Endothelial cell of umbilical vein (primary cell): ENCODE measurements around the gene DMRT1. TPM values are rescaled to one million over a fixed set of nuclear protein-coding genes. Genes with fewer than 3 reads are reported as not detected.

Experiments used
- BruUV-seq: library from RNA; stranded (reverse); fragments of 400-500 nt; replicated peaks from 2 replicates; lab custom pipeline; 2021; lab: Mats Ljungman, UMichigan
- CTCF ChIA-PET: fragments of 300-600, 350-600 bp; sonication (Branson Sonifier 250); formaldehyde crosslinking; loops from one replicate; lab custom pipeline; 2021; ENCODE audit warnings: antibody characterized with exemption, inconsistent platforms; lab: Charles Lee
- POLR2A ChIA-PET: fragments of 300-600, 350-600 bp; sonication (Branson Sonifier 250); formaldehyde crosslinking; loops from one replicate; lab custom pipeline; 2021; ENCODE audit warnings: antibody characterized with exemption, inconsistent platforms; lab: Charles Lee
- DNase-seq: peaks from one replicate; pipeline ENCODE4 v3.0.0-alpha.2; 2011; ENCODE audit warnings: low read depth, low spot score
- FAIRE-seq: peaks from 2 replicates; lab custom pipeline; 2011; peaks lifted over from hg19 to GRCh38; lab: Jason Lieb, UNC
- H2AFZ ChIP-seq: 2 replicates; pipeline ENCODE4 v1.6.0; 2012; ENCODE audit warnings: low read depth, low read length, control low read depth, inconsistent platforms
- H3K27ac ChIP-seq: 2 replicates; pipeline ENCODE4 v1.5.1; 2011; ENCODE audit warnings: low read depth, mild to moderate bottlenecking, control low read depth, low read length, moderate library complexity; ENCODE audit not compliant: insufficient read depth
- H3K27me3 ChIP-seq, 2 experiments: 2 replicates each; pipeline versions ENCODE4 v1.6.0 to v1.6.1; 2011; ENCODE audit warnings: low read length in 2 of 2, mixed read lengths in 1 of 2; ENCODE audit not compliant: control insufficient read depth in 2 of 2, insufficient read depth in 2 of 2
- H3K36me3 ChIP-seq, 2 experiments: 2 replicates in 1 of 2; 3 replicates in 1 of 2; pipeline ENCODE4 v1.5.1; 2011; ENCODE audit warnings: low read length in 2 of 2, mild to moderate bottlenecking in 1 of 2, moderate library complexity in 1 of 2; ENCODE audit not compliant: control insufficient read depth in 2 of 2, insufficient read depth in 2 of 2; ENCODE audit errors: extremely low read depth in 1 of 2
- H3K4me1 ChIP-seq: 3 replicates; pipeline ENCODE4 v1.5.1; 2011; ENCODE audit warnings: mild to moderate bottlenecking, low read length; ENCODE audit not compliant: control insufficient read depth, insufficient read depth; ENCODE audit errors: extremely low read depth
- H3K4me2 ChIP-seq: 2 replicates; pipeline ENCODE4 v1.6.1; 2011; ENCODE audit warnings: low read length, control low read depth, mixed read lengths; ENCODE audit not compliant: insufficient read depth
- H3K4me3 ChIP-seq, 3 experiments: fragments of 200-600 bp in 1 of 3; sonication (generic), shearing (Covaris generic) in 1 of 3; replicated peaks in 1 of 3; 2 replicates each; pipeline ENCODE4 v1.5.1; 2011 to 2016; ENCODE audit warnings: control low read depth in 3 of 3, low read length in 3 of 3, mild to moderate bottlenecking in 2 of 3, inconsistent platforms in 1 of 3, low read depth in 1 of 3, moderate library complexity in 1 of 3; ENCODE audit not compliant: insufficient read depth in 1 of 3
- H3K79me2 ChIP-seq: 2 replicates; pipeline ENCODE4 v1.6.0; 2012; ENCODE audit warnings: low read length, inconsistent platforms; ENCODE audit not compliant: control insufficient read depth, insufficient read depth
- H3K9ac ChIP-seq: replicated peaks from 2 replicates; pipeline ENCODE3; 2011; ENCODE audit warnings: low read length, control low read depth; ENCODE audit not compliant: insufficient read depth; ENCODE audit errors: extremely low read depth
- H3K9me1 ChIP-seq: replicated peaks from 3 replicates; pipeline ENCODE4 v1.6.0; 2011; ENCODE audit warnings: mild to moderate bottlenecking, low read length; ENCODE audit not compliant: control insufficient read depth, insufficient read depth; ENCODE audit errors: extremely low read depth
- H3K9me3 ChIP-seq: replicated peaks from 2 replicates; pipeline ENCODE4 v1.5.1; 2012; ENCODE audit warnings: low read length, inconsistent platforms; ENCODE audit not compliant: control insufficient read depth, insufficient read depth
- H4K20me1 ChIP-seq: replicated peaks from 2 replicates; pipeline ENCODE3; 2011; ENCODE audit warnings: mild to moderate bottlenecking, low read length; ENCODE audit not compliant: control insufficient read depth, insufficient read depth; ENCODE audit errors: extremely low read depth
- EZH2 ChIP-seq: IDR thresholded peaks from 2 replicates; pipeline ENCODE4 v1.6.1; 2012; ENCODE audit warnings: borderline replicate concordance, low read depth, mild to moderate bottlenecking, moderate library complexity, low read length, inconsistent platforms; ENCODE audit not compliant: severe bottlenecking
- FOS ChIP-seq: IDR thresholded peaks from 2 replicates; pipeline ENCODE4 v1.6.1; 2011; ENCODE audit warnings: mild to moderate bottlenecking, low read length, moderate library complexity, borderline replicate concordance; ENCODE audit not compliant: insufficient read depth
- GATA2 ChIP-seq: IDR thresholded peaks from 2 replicates; pipeline ENCODE4 v1.7.0; 2011; ENCODE audit warnings: low read depth, mild to moderate bottlenecking, moderate library complexity, mixed read lengths, low read length; ENCODE audit not compliant: insufficient read length, insufficient read depth
- JUN ChIP-seq: IDR thresholded peaks from 2 replicates; pipeline ENCODE4 v1.6.1; 2011; ENCODE audit warnings: borderline replicate concordance, low read depth; ENCODE audit not compliant: insufficient read length, insufficient read depth
- MYC ChIP-seq: IDR thresholded peaks from one replicate; pipeline ENCODE4 v1.6.1; 2011; ENCODE audit warnings: mild to moderate bottlenecking, low read depth, low read length
- POLR2A ChIP-seq: IDR thresholded peaks from 2 replicates; pipeline ENCODE4 v1.6.1; 2012; ENCODE audit warnings: low read depth, mild to moderate bottlenecking, control low read depth, low read length
- POLR2AphosphoS5 ChIP-seq: IDR thresholded peaks from 2 replicates; pipeline ENCODE4 v1.6.1; 2012; ENCODE audit warnings: low read depth, mild to moderate bottlenecking, control low read depth, low read length, moderate library complexity; ENCODE audit not compliant: insufficient read depth
- dilution Hi-C: fragments of 300-500 bp; cut with MboI; formaldehyde crosslinking; loops from one replicate; pipeline ENCODE4 v1.15.0; 2019; ENCODE audit warnings: low sequenced_read_pairs; ENCODE audit not compliant: extremely low pct_ligation_motif_present
- intact Hi-C: fragments of 100-400 bp; cut with micrococcal nuclease; formaldehyde crosslinking; loops from one replicate; pipeline ENCODE4 v1.10.0; 2022
- polyA plus RNA-seq, 4 experiments: library from polyadenylated mRNA; depleted of rRNA in 3 of 4; stranded (reverse) in 3 of 4; unstranded in 1 of 4; fragments of >200 nt; gene quantifications; 2 replicates each; pipeline versions ENCODE4 v1.2.1 to v1.2.3, GENCODE V29; 2011 to 2012; ENCODE audit warnings: missing spikeins in 1 of 4
- total RNA-seq: library from RNA; stranded (reverse); gene quantifications from 2 replicates; pipeline ENCODE4 v1.2.3, GENCODE V29; 2021
- TF ChIP-seq, protein P1 (sequence below): IDR thresholded peaks from 2 replicates; pipeline ENCODE4 v1.6.1; 2011; ENCODE audit not compliant: insufficient read depth, insufficient read length
- TF ChIP-seq, protein P2 (sequence below), 2 donors: IDR thresholded peaks; 1 replicate in 1 of 2; 2 replicates in 1 of 2; pipeline ENCODE4 v1.5.1; 2011; ENCODE audit warnings: low read length in 2 of 2, mild to moderate bottlenecking in 2 of 2, moderate library complexity in 2 of 2, control low read depth in 1 of 2, inconsistent platforms in 1 of 2, low read depth in 1 of 2; ENCODE audit not compliant: insufficient read depth in 1 of 2; ENCODE audit errors: extremely low read depth in 1 of 2

The DMRT1 gene
- total and polyA plus RNA-seq, 2 donors (not counting 3 experiments of a cell fraction or from before 2014, with no cell fraction given): 0.08 to 0.20 TPM

DNA sequence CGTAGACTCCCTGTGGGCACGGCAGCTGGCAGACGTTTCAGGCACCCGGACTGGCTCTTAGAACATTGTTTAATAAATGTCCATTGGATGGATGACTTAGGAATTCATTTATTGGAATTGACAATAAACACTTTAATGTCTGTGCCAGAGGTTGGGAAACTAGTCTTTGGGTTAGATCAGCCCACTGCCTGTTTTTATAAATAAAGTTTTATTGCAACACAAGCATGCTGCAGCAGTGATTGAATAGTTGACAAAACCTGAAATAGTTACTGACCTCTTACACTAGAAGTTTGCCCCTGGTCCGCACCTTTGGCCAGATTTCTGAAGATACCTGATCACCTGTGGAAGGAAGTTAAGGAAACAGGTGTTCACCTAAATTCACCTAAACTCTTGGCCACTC lies 51.6 kb downstream of the DMRT1 start:
- FAIRE-seq (no peak), DNase-seq (no peak)
- Histone ChIP-seq H3K27ac (no peak overlapping the region), H4K20me1 (no peaks in the 10 kb centered on the region), H2AFZ (no peak overlapping the region), H3K4me3 (no peak overlapping the region), H3K27me3 (no peaks in the 10 kb centered on the region), H3K4me1 (no peaks in the 10 kb centered on the region), H3K4me2 (no peak overlapping the region), H3K9me1 (no peaks in the 10 kb centered on the region), H3K79me2 (no peaks in the 10 kb centered on the region), H3K9me3 (no peaks in the 10 kb centered on the region), H3K9ac (no peak overlapping the region), H3K36me3 (no peaks in the 10 kb centered on the region)
- CTCF ChIA-PET: interaction anchor here (1.3 to 3.6 kb wide), 5 partner anchors 111 to 546 kb away, joined by 3 to 50 read pairs (median 4); no protein-coding TSS in a partner anchor
- dilution Hi-C loops (no loop called here), intact Hi-C loops (loop anchor here (1.0 to 5.0 kb wide), 3 partner anchors 112 to 281 kb away; no protein-coding TSS in a partner anchor)
- POLR2A ChIA-PET: no interaction called here
- TF ChIP-seq POLR2A: no peak
- TF ChIP-seq FOS: no peak
- TF ChIP-seq, protein P1, sequence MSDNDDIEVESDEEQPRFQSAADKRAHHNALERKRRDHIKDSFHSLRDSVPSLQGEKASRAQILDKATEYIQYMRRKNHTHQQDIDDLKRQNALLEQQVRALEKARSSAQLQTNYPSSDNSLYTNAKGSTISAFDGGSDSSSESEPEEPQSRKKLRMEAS: no peak
- no peak for TF ChIP-seq JUN
- TF ChIP-seq POLR2AphosphoS5: no peak
- TF ChIP-seq, protein P2, sequence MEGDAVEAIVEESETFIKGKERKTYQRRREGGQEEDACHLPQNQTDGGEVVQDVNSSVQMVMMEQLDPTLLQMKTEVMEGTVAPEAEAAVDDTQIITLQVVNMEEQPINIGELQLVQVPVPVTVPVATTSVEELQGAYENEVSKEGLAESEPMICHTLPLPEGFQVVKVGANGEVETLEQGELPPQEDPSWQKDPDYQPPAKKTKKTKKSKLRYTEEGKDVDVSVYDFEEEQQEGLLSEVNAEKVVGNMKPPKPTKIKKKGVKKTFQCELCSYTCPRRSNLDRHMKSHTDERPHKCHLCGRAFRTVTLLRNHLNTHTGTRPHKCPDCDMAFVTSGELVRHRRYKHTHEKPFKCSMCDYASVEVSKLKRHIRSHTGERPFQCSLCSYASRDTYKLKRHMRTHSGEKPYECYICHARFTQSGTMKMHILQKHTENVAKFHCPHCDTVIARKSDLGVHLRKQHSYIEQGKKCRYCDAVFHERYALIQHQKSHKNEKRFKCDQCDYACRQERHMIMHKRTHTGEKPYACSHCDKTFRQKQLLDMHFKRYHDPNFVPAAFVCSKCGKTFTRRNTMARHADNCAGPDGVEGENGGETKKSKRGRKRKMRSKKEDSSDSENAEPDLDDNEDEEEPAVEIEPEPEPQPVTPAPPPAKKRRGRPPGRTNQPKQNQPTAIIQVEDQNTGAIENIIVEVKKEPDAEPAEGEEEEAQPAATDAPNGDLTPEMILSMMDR (IDR thresholded peaks at IDR 0.05; ENCODE audit: extremely low read depth in 1 of 2, insufficient read depth in 1 of 2, low read depth in 1 of 2, low read length in 2 of 2): no peak
- no peak for TF ChIP-seq EZH2
- TF ChIP-seq MYC: no peak
- TF ChIP-seq GATA2: no peak
- BruUV-seq: no TSS peak
